Spleen (tissue), 7 donors: ENCODE measurements around the gene ICAM5.
A peak's percentile ranks its signal among the peaks of the same experiment; 100 is the strongest.

Experiments used
- CTCF ChIP-seq, 11 experiments: fragments of 200-600 bp in 7 of 11; fragments of 450-650 bp in 4 of 11; sonication (generic) in 4 of 11; IDR thresholded peaks in 8 of 11; conservative IDR thresholded peaks in 3 of 11; 1 replicate in 7 of 11; 2 replicates in 4 of 11; pipeline versions ENCODE4 v1.4.0 to v1.8.0; 2016 to 2021; ENCODE audit warnings: antibody characterized with exemption in 11 of 11, inconsistent platforms in 4 of 11, mild to moderate bottlenecking in 1 of 11
- POLR2AphosphoS5 ChIP-seq, 3 donors: sonication (generic); formaldehyde crosslinking; IDR thresholded peaks; one replicate each; pipeline ENCODE4 v1.5.1; 2017; ENCODE audit warnings: antibody characterized with exemption in 3 of 3
- donor health status: DM: no; HTN: no; CAD: no; lungs with moderate emphysema.
- donor health status: DM: no; HTN: no; CAD: no.
- donor health status: DM: no; HTN: no; CAD: no.

GRCh38 chr19:10335352-10335985 lies 45.7 kb downstream of the ICAM5 start:
- TF ChIP-seq POLR2AphosphoS5 (IDR thresholded peaks at IDR 0.05) (peak in 1 of 3 donors; percentile 8), CTCF (IDR thresholded peaks at IDR 0.05 in 8 of 11, conservative IDR thresholded peaks at IDR 0.05 in 3 of 11) (no peak)
